Upper lobe of left lung (tissue), 4 donors: ENCODE measurements around the gene SPNS1.

Experiments used
- POLR2AphosphoS5 ChIP-seq, 2 donors: sonication (generic); formaldehyde crosslinking; IDR thresholded peaks; one replicate each; pipeline ENCODE4 v1.5.1; 2017; ENCODE audit warnings: antibody characterized with exemption in 2 of 2
- TF ChIP-seq, protein P1 (sequence below), 6 experiments: fragments of 450-650 bp in 4 of 6; fragments of 200-600 bp in 2 of 6; sonication (generic) in 2 of 6; IDR thresholded peaks; one replicate each; pipeline ENCODE4 v1.5.1; 2016 to 2019; ENCODE audit warnings: antibody characterized with exemption in 6 of 6

DNA sequence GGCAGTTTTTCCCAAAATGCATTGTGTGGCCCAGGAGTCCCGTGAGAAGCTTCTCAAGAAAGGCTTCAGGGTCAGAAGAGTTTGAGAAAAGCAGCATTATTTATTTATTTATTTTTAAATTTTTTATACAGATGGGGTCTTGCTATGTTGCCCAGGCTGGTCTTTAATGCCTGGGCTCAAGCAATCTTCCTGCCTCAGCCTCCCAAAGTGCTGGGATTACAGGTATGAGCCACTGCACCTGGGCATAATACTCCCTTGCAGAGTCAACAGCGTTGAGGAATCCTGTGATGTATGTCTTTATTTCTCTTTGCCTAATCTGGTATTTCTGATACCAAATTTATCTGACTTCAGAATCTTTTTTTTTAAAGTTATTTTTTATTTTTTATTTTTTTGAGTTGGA, 25.4 kb downstream of the SPNS1 start:
- TF ChIP-seq, protein P1, sequence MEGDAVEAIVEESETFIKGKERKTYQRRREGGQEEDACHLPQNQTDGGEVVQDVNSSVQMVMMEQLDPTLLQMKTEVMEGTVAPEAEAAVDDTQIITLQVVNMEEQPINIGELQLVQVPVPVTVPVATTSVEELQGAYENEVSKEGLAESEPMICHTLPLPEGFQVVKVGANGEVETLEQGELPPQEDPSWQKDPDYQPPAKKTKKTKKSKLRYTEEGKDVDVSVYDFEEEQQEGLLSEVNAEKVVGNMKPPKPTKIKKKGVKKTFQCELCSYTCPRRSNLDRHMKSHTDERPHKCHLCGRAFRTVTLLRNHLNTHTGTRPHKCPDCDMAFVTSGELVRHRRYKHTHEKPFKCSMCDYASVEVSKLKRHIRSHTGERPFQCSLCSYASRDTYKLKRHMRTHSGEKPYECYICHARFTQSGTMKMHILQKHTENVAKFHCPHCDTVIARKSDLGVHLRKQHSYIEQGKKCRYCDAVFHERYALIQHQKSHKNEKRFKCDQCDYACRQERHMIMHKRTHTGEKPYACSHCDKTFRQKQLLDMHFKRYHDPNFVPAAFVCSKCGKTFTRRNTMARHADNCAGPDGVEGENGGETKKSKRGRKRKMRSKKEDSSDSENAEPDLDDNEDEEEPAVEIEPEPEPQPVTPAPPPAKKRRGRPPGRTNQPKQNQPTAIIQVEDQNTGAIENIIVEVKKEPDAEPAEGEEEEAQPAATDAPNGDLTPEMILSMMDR (IDR thresholded peaks at IDR 0.05), result no peak
- TF ChIP-seq POLR2AphosphoS5 (IDR thresholded peaks at IDR 0.05), result no peak
